GM19452 (cell line): Measurements from ENCODE around the gene NCK2.
"Not testable (repeated sequence)": the region's sequence is repeated elsewhere in the genome, so short reads cannot be mapped to it uniquely, and the experiment has no call there.

Source experiments
- ATAC-seq: cut with Tn5 transposase; IDR thresholded peaks from one replicate; pipeline ENCODE4 v1.9.1; 2021; ENCODE audit not compliant: unreplicated experiment

NCK2 gene

GRCh38 chr2:105754011-105754410, 9.3 kb downstream of the NCK2 start:
- no peak for ATAC-seq

GRCh38 chr2:105754994-105755393, 10.3 kb downstream of the NCK2 start:
- no peak for ATAC-seq

GRCh38 chr2:105755895-105756294, 11.2 kb downstream of the NCK2 start:
- no peak for ATAC-seq

GRCh38 chr2:105756435-105756834, 11.7 kb downstream of the NCK2 start:
- no peak for ATAC-seq

GRCh38 chr2:105756865-105757264, 12.2 kb downstream of the NCK2 start:
- ATAC-seq, result not testable (repeated sequence)

- ATAC-seq, result no peak
Measured at GRCh38 chr2:105757433-105757832, 12.7 kb downstream of the NCK2 start.

- no peak for ATAC-seq
Measured at GRCh38 chr2:105760191-105760590, 15.5 kb downstream of the NCK2 start.

- no peak for ATAC-seq
Measured at GRCh38 chr2:105760639-105761337, 16.1 kb downstream of the NCK2 start.

GRCh38 chr2:105761931-105762515, 17.3 kb downstream of the NCK2 start:
- no peak for ATAC-seq

GRCh38 chr2:105763076-105763475, 18.4 kb downstream of the NCK2 start:
- no peak for ATAC-seq

- no peak for ATAC-seq
Measured at GRCh38 chr2:105764059-105764458, 19.3 kb downstream of the NCK2 start.

GRCh38 chr2:105765415-105766299, 20.9 kb downstream of the NCK2 start:
- no peak for ATAC-seq

- ATAC-seq, result no peak
Measured at GRCh38 chr2:105766300-105766866, 21.7 kb downstream of the NCK2 start.

- no peak for ATAC-seq
Measured at GRCh38 chr2:105768176-105768575, 23.5 kb downstream of the NCK2 start.

- no peak for ATAC-seq
Measured at GRCh38 chr2:105768961-105769452, 24.3 kb downstream of the NCK2 start.

GRCh38 chr2:105769504-105769903, 24.8 kb downstream of the NCK2 start:
- ATAC-seq, result no peak

- ATAC-seq, result no peak
Measured at GRCh38 chr2:105770149-105770548, 25.4 kb downstream of the NCK2 start.

- not testable (repeated sequence) for ATAC-seq
Measured at GRCh38 chr2:105771291-105771690, 26.6 kb downstream of the NCK2 start.

GRCh38 chr2:105771836-105772235, 27.1 kb downstream of the NCK2 start:
- no peak for ATAC-seq

GRCh38 chr2:105772362-105772761, 27.6 kb downstream of the NCK2 start:
- no peak for ATAC-seq

GRCh38 chr2:105773568-105773967, 28.9 kb downstream of the NCK2 start:
- no peak for ATAC-seq
